Peyer's patch (tissue), 4 donors: ENCODE measurements around the gene LARP4B.

Experiments
- CTCF ChIP-seq, 6 experiments: fragments of 450-650 bp in 4 of 6; fragments of 200-600 bp in 2 of 6; sonication (generic) in 1 of 6; IDR thresholded peaks; one replicate each; pipeline ENCODE4 v1.5.1; 2017 to 2019; ENCODE audit warnings: antibody characterized with exemption in 6 of 6, mild to moderate bottlenecking in 3 of 6, moderate library complexity in 1 of 6
- POLR2A ChIP-seq, 2 donors: fragments of 450-650 bp; IDR thresholded peaks; one replicate each; pipeline ENCODE4 v1.5.1; 2017; ENCODE audit warnings: antibody characterized with exemption in 2 of 2, mild to moderate bottlenecking in 2 of 2, moderate library complexity in 2 of 2

- TF ChIP-seq CTCF (IDR thresholded peaks at IDR 0.05): no peak
- TF ChIP-seq POLR2A (IDR thresholded peaks at IDR 0.05): no peak
Measured at GRCh38 chr10:809671-810350, 121.7 kb downstream of the LARP4B start.
